ENCODE results near the gene SEMA4D.

Gene SEMA4D

DNA sequence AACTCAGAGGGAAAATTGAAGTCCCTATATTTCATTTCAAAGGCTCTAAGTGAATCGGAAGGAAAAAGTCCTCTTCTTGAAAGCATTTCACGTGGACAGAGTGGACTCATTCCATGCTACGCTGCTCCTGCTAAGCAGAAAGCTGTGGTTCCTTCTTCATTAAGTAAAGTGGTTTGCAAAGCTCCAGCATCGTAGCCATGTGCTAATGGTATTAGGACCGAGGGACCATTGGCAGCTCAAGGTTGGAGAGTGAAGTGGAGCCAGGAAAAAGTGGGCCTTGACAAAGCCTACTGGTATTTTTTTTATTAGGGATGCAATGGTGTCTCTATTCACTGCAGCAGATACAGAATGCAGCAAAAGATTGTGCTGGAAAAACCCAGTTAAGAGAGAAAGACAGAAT lies 16.4 kb upstream of the SEMA4D start:
- no peaks in the 10 kb centered on the region for H3K36me3 Mint-ChIP-seq (ENCODE audit: low read depth)
- H3K9me3 Mint-ChIP-seq, result peaks cover 6% of the 10 kb centered on the region
- no peak for DNase-seq
- H3K27me3 Mint-ChIP-seq (ENCODE audit: low read depth, poor library complexity), result peaks cover 7% of the 10 kb centered on the region
- no peak for TF ChIP-seq CTCF (IDR thresholded peaks at IDR 0.05)
- H3K4me3 Mint-ChIP-seq, result no peak overlapping the region
- peaks cover 15% of the 10 kb centered on the region for H3K4me1 Mint-ChIP-seq
- H3K27ac Mint-ChIP-seq, result no peak overlapping the region

DNA sequence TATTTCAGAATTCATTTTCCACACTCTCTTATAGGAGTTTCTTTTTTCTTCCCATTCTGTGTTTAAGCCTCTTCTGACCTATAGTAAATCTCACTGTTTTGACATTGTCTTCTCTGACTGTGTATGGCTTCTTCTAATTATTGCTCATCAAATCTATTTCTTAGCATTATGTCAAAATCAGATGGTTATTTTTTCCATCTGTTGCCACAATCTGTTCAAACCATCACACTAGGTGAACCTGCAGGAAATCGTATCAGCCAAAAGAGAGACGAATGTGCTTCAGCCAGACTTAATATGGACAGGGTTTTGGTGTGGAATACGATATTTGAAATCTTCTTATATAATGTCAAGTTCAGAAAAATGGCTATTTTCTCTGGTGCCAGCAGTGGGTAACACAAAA lies 15.9 kb upstream of the SEMA4D start:
- no peaks in the 10 kb centered on the region for H3K36me3 Mint-ChIP-seq (ENCODE audit: low read depth)
- H3K27me3 Mint-ChIP-seq (ENCODE audit: low read depth, poor library complexity), result peaks cover 7% of the 10 kb centered on the region
- H3K4me1 Mint-ChIP-seq, result peaks cover 10% of the 10 kb centered on the region
- H3K4me3 Mint-ChIP-seq, result no peak overlapping the region
- TF ChIP-seq CTCF (IDR thresholded peaks at IDR 0.05), result no peak
- H3K9me3 Mint-ChIP-seq, result peaks cover 9% of the 10 kb centered on the region
- no peak for DNase-seq
- H3K27ac Mint-ChIP-seq, result no peak overlapping the region

- Mint-ChIP-seq H3K36me3 (ENCODE audit: low read depth) (no peaks in the 10 kb centered on the region), H3K4me3 (no peak overlapping the region), H3K9me3 (peaks cover 9% of the 10 kb centered on the region), H3K4me1 (peaks cover 14% of the 10 kb centered on the region), H3K27me3 (ENCODE audit: low read depth, poor library complexity) (peaks cover 5% of the 10 kb centered on the region), H3K27ac (no peak overlapping the region)
- TF ChIP-seq CTCF (IDR thresholded peaks at IDR 0.05), result no peak
- DNase-seq, result no peak
Measured at GRCh38 chr9:89512382-89512781, 14.5 kb upstream of the SEMA4D start.

DNA sequence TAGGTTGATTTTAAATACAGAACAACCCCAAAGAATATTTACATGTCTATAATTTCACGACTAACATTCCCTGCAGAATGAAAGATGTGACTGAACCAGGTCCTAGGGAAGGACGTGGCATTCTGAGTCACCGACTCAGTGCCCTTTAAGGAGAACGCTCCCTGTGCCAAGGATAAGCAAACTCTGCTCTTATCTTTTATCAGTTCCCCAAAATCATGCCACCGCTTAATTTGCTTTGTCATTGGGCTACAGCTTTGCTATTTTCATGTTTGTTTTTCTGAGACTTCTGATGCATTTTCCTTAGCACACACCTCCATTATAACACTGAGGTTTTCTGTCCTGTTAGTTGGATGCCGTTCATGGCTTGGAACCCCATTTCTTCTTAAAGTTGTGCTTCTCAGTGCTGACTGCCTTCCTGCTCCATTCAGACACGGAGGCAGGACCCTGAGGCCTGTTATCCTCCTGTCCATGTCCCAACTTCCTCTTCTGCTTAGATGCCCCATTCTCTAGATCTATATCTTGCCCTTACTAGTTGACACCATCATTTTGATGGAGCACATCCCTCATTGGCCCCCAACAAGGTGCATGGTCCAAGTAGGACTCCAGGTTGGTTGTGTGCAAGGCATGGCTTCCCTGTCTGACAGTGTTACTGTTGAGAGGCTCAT lies 11.2 kb upstream of the SEMA4D start:
- peaks cover 4% of the 10 kb centered on the region for H3K27me3 Mint-ChIP-seq (ENCODE audit: low read depth, poor library complexity)
- H3K27ac Mint-ChIP-seq, result no peak overlapping the region
- DNase-seq, result no peak
- TF ChIP-seq CTCF (IDR thresholded peaks at IDR 0.05), result no peak
- no peak overlapping the region for H3K4me3 Mint-ChIP-seq
- peaks cover 9% of the 10 kb centered on the region for H3K9me3 Mint-ChIP-seq
- no peaks in the 10 kb centered on the region for H3K36me3 Mint-ChIP-seq (ENCODE audit: low read depth)
- H3K4me1 Mint-ChIP-seq, result peaks cover 15% of the 10 kb centered on the region

DNA sequence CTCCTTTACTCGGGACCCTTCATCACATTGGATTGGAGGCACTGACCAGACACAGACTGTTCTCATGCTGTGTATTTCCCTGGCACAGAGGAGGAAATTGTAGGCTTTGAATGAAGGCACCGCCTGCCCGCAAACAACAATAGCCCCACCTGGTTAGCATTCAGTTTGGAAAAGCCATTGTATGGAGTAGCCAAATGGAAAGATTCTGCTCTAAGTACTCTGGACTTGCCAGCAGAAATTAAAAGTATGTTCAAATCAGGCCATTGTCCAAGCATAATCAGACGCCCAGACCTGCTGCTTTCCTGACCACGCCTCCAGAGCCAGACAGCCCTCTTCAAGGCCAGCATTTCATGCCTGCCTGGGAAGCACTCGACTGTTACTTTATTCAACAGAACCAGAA lies 8.0 kb upstream of the SEMA4D start:
- H3K4me1 Mint-ChIP-seq, result peaks cover 15% of the 10 kb centered on the region
- H3K9me3 Mint-ChIP-seq, result peaks cover 9% of the 10 kb centered on the region
- TF ChIP-seq CTCF (IDR thresholded peaks at IDR 0.05), result no peak
- DNase-seq, result no peak
- H3K4me3 Mint-ChIP-seq, result no peak overlapping the region
- H3K27me3 Mint-ChIP-seq (ENCODE audit: low read depth, poor library complexity), result peaks cover 4% of the 10 kb centered on the region
- no peak overlapping the region for H3K27ac Mint-ChIP-seq
- H3K36me3 Mint-ChIP-seq (ENCODE audit: low read depth), result no peaks in the 10 kb centered on the region

- H3K9me3 Mint-ChIP-seq, result peaks cover 5% of the 10 kb centered on the region
Measured at GRCh38 chr9:89505048-89505447, 7.1 kb upstream of the SEMA4D start.

More at GRCh38 chr9:89505048-89505447, 7.1 kb upstream of the SEMA4D start:
- Mint-ChIP-seq H3K4me1 (peaks cover 15% of the 10 kb centered on the region), H3K27ac (no peak overlapping the region), H3K36me3 (ENCODE audit: low read depth) (no peaks in the 10 kb centered on the region), H3K4me3 (no peak overlapping the region), H3K27me3 (ENCODE audit: low read depth, poor library complexity) (peaks cover 4% of the 10 kb centered on the region)
- no peak for TF ChIP-seq CTCF (IDR thresholded peaks at IDR 0.05)
- no peak for DNase-seq

All from nephron progenitor cell (in vitro differentiated cells).